Tibial nerve (tissue), 3 donors: Measurements from ENCODE around the gene ZNF792.

Experiments
- POLR2A ChIP-seq, 2 donors: fragments of 450-650 bp; IDR thresholded peaks; one replicate each; pipeline ENCODE4 v1.6.1; 2017; ENCODE audit warnings: antibody characterized with exemption in 2 of 2, mild to moderate bottlenecking in 2 of 2, moderate library complexity in 2 of 2
- TF ChIP-seq, protein P1 (sequence below), 5 experiments: fragments of 200-600 bp in 3 of 5; fragments of 450-650 bp in 2 of 5; sonication (generic) in 3 of 5; IDR thresholded peaks; one replicate each; pipeline ENCODE4 v1.5.1; 2016 to 2019; ENCODE audit warnings: antibody characterized with exemption in 5 of 5, mild to moderate bottlenecking in 3 of 5, moderate library complexity in 2 of 5

DNA sequence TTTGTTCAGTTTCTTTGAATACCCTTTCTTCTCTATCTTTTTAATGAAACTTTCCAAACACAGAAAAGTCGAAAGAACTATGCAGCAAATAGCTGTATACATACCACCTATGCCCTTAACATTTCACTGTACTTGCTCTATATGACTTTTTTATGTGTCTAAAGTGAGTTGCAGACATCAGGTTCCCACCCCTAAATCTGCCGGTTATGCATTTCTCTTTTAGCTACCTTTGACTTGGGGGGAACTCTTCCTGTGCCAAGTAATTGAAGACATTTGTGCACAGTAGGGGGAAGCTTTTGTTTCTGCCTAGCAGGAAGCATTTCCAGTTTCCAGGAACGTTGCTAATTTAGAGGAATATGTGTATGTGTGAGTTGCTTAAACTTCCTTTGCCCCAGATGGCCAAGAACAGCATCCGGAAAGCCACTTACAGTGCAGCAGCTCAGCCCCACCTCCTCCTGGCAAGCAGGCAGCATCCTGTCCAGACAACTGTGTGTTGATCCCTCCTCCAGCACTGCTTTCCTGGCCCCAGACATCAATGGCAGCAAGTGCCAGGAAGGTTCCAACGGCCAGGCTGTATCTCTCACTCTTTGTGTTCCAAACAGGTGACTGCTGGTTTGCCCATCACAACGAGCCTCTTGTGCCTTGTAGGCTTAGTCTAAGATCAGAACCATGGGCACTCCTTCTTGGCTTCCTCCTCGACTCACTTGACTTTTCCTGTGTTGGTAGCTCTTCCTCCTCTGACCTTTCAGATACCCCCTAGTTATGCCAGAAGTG, 21.4 kb upstream of the ZNF792 start:
- TF ChIP-seq, protein P1, sequence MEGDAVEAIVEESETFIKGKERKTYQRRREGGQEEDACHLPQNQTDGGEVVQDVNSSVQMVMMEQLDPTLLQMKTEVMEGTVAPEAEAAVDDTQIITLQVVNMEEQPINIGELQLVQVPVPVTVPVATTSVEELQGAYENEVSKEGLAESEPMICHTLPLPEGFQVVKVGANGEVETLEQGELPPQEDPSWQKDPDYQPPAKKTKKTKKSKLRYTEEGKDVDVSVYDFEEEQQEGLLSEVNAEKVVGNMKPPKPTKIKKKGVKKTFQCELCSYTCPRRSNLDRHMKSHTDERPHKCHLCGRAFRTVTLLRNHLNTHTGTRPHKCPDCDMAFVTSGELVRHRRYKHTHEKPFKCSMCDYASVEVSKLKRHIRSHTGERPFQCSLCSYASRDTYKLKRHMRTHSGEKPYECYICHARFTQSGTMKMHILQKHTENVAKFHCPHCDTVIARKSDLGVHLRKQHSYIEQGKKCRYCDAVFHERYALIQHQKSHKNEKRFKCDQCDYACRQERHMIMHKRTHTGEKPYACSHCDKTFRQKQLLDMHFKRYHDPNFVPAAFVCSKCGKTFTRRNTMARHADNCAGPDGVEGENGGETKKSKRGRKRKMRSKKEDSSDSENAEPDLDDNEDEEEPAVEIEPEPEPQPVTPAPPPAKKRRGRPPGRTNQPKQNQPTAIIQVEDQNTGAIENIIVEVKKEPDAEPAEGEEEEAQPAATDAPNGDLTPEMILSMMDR (IDR thresholded peaks at IDR 0.05): no peak
- TF ChIP-seq POLR2A (IDR thresholded peaks at IDR 0.05): no peak
